ENCODE results near the gene OOSP3.

DNA sequence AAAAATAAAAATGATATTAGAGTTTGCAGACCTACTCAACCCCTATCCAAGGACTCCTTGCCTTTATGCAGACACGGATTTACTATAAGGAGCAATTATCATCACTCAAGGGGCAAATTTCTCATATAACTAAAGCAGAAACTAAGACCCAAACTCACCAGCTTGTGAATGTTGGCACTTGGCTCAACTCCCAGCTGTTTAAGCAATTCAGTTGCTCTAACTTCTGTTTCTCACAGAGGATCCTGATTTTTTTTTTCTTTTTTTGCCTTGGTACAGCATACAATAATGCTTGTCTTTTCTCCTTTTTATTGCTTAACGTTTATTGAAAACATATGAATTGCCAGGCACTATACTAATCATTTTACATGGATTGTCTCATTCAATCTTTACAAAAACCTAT is 23.7 kb upstream of the OOSP3 start:
- TF ChIP-seq, protein P1, sequence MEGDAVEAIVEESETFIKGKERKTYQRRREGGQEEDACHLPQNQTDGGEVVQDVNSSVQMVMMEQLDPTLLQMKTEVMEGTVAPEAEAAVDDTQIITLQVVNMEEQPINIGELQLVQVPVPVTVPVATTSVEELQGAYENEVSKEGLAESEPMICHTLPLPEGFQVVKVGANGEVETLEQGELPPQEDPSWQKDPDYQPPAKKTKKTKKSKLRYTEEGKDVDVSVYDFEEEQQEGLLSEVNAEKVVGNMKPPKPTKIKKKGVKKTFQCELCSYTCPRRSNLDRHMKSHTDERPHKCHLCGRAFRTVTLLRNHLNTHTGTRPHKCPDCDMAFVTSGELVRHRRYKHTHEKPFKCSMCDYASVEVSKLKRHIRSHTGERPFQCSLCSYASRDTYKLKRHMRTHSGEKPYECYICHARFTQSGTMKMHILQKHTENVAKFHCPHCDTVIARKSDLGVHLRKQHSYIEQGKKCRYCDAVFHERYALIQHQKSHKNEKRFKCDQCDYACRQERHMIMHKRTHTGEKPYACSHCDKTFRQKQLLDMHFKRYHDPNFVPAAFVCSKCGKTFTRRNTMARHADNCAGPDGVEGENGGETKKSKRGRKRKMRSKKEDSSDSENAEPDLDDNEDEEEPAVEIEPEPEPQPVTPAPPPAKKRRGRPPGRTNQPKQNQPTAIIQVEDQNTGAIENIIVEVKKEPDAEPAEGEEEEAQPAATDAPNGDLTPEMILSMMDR (IDR thresholded peaks at IDR 0.05) = no peak
- TF ChIP-seq EZH2 (IDR thresholded peaks at IDR 0.05; ENCODE audit: borderline replicate concordance, insufficient read depth, low read depth, low read length, poor library complexity, severe bottlenecking) = no peak

Data from B cell (primary cell).